Measurements from ENCODE around the gene XXYLT1.
"Not testable (repeated sequence)": the region's sequence is repeated elsewhere in the genome, so short reads cannot be mapped to it uniquely, and the experiment has no call there.

XXYLT1 gene

GRCh38 chr3:195114786-195115599 lies 156.0 kb downstream of the XXYLT1 start:
- no peaks in the 10 kb centered on the region for H3K36me3 ChIP-seq (ENCODE audit: control insufficient read depth in 1 of 2, insufficient read depth in 2 of 2, low read length in 2 of 2)
- no peaks in the 10 kb centered on the region for H3K9me3 ChIP-seq (ENCODE audit: control insufficient read depth in 1 of 2, low read length in 2 of 2)
- no peak overlapping the region for H3K27ac ChIP-seq (ENCODE audit: low read length)
- no peak overlapping the region for H3K4me3 ChIP-seq (ENCODE audit: low read depth in 1 of 2, low read length in 2 of 2)
- no peaks in the 10 kb centered on the region for H3K4me1 ChIP-seq (ENCODE audit: control insufficient read depth in 1 of 2, insufficient read depth in 2 of 2, low read length in 2 of 2)
- H3K27me3 ChIP-seq (ENCODE audit: low read depth, low read length) = no peaks in the 10 kb centered on the region

- H3K36me3 ChIP-seq (ENCODE audit: control insufficient read depth in 1 of 2, insufficient read depth in 2 of 2, low read length in 2 of 2) = no peaks in the 10 kb centered on the region
- no peaks in the 10 kb centered on the region for H3K9me3 ChIP-seq (ENCODE audit: control insufficient read depth in 1 of 2, low read length in 2 of 2)
- no peak overlapping the region for H3K27ac ChIP-seq (ENCODE audit: low read length)
- H3K4me1 ChIP-seq (ENCODE audit: control insufficient read depth in 1 of 2, insufficient read depth in 2 of 2, low read length in 2 of 2) = no peaks in the 10 kb centered on the region
- H3K27me3 ChIP-seq (ENCODE audit: low read depth, low read length) = no peaks in the 10 kb centered on the region
- H3K4me3 ChIP-seq (ENCODE audit: low read depth in 1 of 2, low read length in 2 of 2) = no peak overlapping the region
These were observed 157.2 kb downstream of the XXYLT1 start for GRCh38 chr3:195113536-195114425.

GRCh38 chr3:195113048-195113447 lies 157.9 kb downstream of the XXYLT1 start:
- H3K27ac ChIP-seq (ENCODE audit: low read length) = no peak overlapping the region
- H3K9me3 ChIP-seq (ENCODE audit: control insufficient read depth in 1 of 2, low read length in 2 of 2) = no peaks in the 10 kb centered on the region
- no peaks in the 10 kb centered on the region for H3K36me3 ChIP-seq (ENCODE audit: control insufficient read depth in 1 of 2, insufficient read depth in 2 of 2, low read length in 2 of 2)

GRCh38 chr3:195112361-195112791 lies 158.6 kb downstream of the XXYLT1 start:
- H3K4me3 ChIP-seq (ENCODE audit: low read depth in 1 of 2, low read length in 2 of 2) = no peak overlapping the region
- no peak overlapping the region for H3K27ac ChIP-seq (ENCODE audit: low read length)
- no peaks in the 10 kb centered on the region for H3K36me3 ChIP-seq (ENCODE audit: control insufficient read depth in 1 of 2, insufficient read depth in 2 of 2, low read length in 2 of 2)
- no peaks in the 10 kb centered on the region for H3K4me1 ChIP-seq (ENCODE audit: control insufficient read depth in 1 of 2, insufficient read depth in 2 of 2, low read length in 2 of 2)
- H3K9me3 ChIP-seq (ENCODE audit: control insufficient read depth in 1 of 2, low read length in 2 of 2) = no peaks in the 10 kb centered on the region
- H3K27me3 ChIP-seq (ENCODE audit: low read depth, low read length) = no peaks in the 10 kb centered on the region

More at GRCh38 chr3:195113048-195113447, 157.9 kb downstream of the XXYLT1 start:
- H3K4me3 ChIP-seq (ENCODE audit: low read depth in 1 of 2, low read length in 2 of 2) = no peak overlapping the region
- H3K27me3 ChIP-seq (ENCODE audit: low read depth, low read length) = no peaks in the 10 kb centered on the region
- no peaks in the 10 kb centered on the region for H3K4me1 ChIP-seq (ENCODE audit: control insufficient read depth in 1 of 2, insufficient read depth in 2 of 2, low read length in 2 of 2)

- H3K4me3 ChIP-seq (ENCODE audit: low read depth in 1 of 2, low read length in 2 of 2) = no peak overlapping the region
- H3K4me1 ChIP-seq (ENCODE audit: control insufficient read depth in 1 of 2, insufficient read depth in 2 of 2, low read length in 2 of 2) = peaks cover 0 to under 1% of the 10 kb centered on the region in 2 donors
- no peaks in the 10 kb centered on the region for H3K27me3 ChIP-seq (ENCODE audit: low read depth, low read length)
- H3K36me3 ChIP-seq (ENCODE audit: control insufficient read depth in 1 of 2, insufficient read depth in 2 of 2, low read length in 2 of 2) = no peaks in the 10 kb centered on the region
- no peak overlapping the region for H3K27ac ChIP-seq (ENCODE audit: low read length)
- no peaks in the 10 kb centered on the region for H3K9me3 ChIP-seq (ENCODE audit: control insufficient read depth in 1 of 2, low read length in 2 of 2)
These were observed 159.2 kb downstream of the XXYLT1 start for GRCh38 chr3:195111766-195112165.

GRCh38 chr3:195111319-195111705 lies 159.6 kb downstream of the XXYLT1 start:
- Histone ChIP-seq H3K4me1 (ENCODE audit: control insufficient read depth in 1 of 2, insufficient read depth in 2 of 2, low read length in 2 of 2) (peaks cover 0 to 5% of the 10 kb centered on the region in 2 donors), H3K36me3 (ENCODE audit: control insufficient read depth in 1 of 2, insufficient read depth in 2 of 2, low read length in 2 of 2) (no peaks in the 10 kb centered on the region), H3K9me3 (ENCODE audit: control insufficient read depth in 1 of 2, low read length in 2 of 2) (no peaks in the 10 kb centered on the region), H3K27ac (ENCODE audit: low read length) (no peak overlapping the region), H3K27me3 (ENCODE audit: low read depth, low read length) (no peaks in the 10 kb centered on the region), H3K4me3 (ENCODE audit: low read depth in 1 of 2, low read length in 2 of 2) (no peak overlapping the region)

GRCh38 chr3:195110647-195111318 lies 160.2 kb downstream of the XXYLT1 start:
- no peaks in the 10 kb centered on the region for H3K36me3 ChIP-seq (ENCODE audit: control insufficient read depth in 1 of 2, insufficient read depth in 2 of 2, low read length in 2 of 2)
- H3K4me1 ChIP-seq (ENCODE audit: control insufficient read depth in 1 of 2, insufficient read depth in 2 of 2, low read length in 2 of 2) = peaks cover 0 to 6% of the 10 kb centered on the region in 2 donors
- no peaks in the 10 kb centered on the region for H3K9me3 ChIP-seq (ENCODE audit: control insufficient read depth in 1 of 2, low read length in 2 of 2)
- H3K27ac ChIP-seq (ENCODE audit: low read length) = no peak overlapping the region
- no peak overlapping the region for H3K4me3 ChIP-seq (ENCODE audit: low read depth in 1 of 2, low read length in 2 of 2)
- H3K27me3 ChIP-seq (ENCODE audit: low read depth, low read length) = no peaks in the 10 kb centered on the region

- Histone ChIP-seq H3K27me3 (ENCODE audit: low read depth, low read length) (no peaks in the 10 kb centered on the region), H3K36me3 (ENCODE audit: control insufficient read depth in 1 of 2, insufficient read depth in 2 of 2, low read length in 2 of 2) (no peaks in the 10 kb centered on the region), H3K4me1 (ENCODE audit: control insufficient read depth in 1 of 2, insufficient read depth in 2 of 2, low read length in 2 of 2) (peaks cover 0 to 6% of the 10 kb centered on the region in 2 donors), H3K27ac (ENCODE audit: low read length) (no peak overlapping the region), H3K9me3 (ENCODE audit: control insufficient read depth in 1 of 2, low read length in 2 of 2) (no peaks in the 10 kb centered on the region), H3K4me3 (ENCODE audit: low read depth in 1 of 2, low read length in 2 of 2) (no peak overlapping the region)
These were observed 161.8 kb downstream of the XXYLT1 start for GRCh38 chr3:195109098-195109657.

- H3K27me3 ChIP-seq (ENCODE audit: low read depth, low read length) = no peaks in the 10 kb centered on the region
- H3K9me3 ChIP-seq (ENCODE audit: control insufficient read depth in 1 of 2, low read length in 2 of 2) = no peaks in the 10 kb centered on the region
- H3K27ac ChIP-seq (ENCODE audit: low read length) = no peak overlapping the region
These were observed 163.4 kb downstream of the XXYLT1 start for GRCh38 chr3:195107593-195107992.

GRCh38 chr3:195107031-195107430 lies 163.9 kb downstream of the XXYLT1 start:
- not testable (repeated sequence) for H3K27me3 ChIP-seq (ENCODE audit: low read depth, low read length); H3K4me3 ChIP-seq (ENCODE audit: low read depth in 1 of 2, low read length in 2 of 2); H3K9me3 ChIP-seq (ENCODE audit: control insufficient read depth in 1 of 2, low read length in 2 of 2); H3K27ac ChIP-seq (ENCODE audit: low read length); H3K4me1 ChIP-seq (ENCODE audit: control insufficient read depth in 1 of 2, insufficient read depth in 2 of 2, low read length in 2 of 2); H3K36me3 ChIP-seq (ENCODE audit: control insufficient read depth in 1 of 2, insufficient read depth in 2 of 2, low read length in 2 of 2)

More at GRCh38 chr3:195107593-195107992, 163.4 kb downstream of the XXYLT1 start:
- H3K4me3 ChIP-seq (ENCODE audit: low read depth in 1 of 2, low read length in 2 of 2) = no peak overlapping the region
- H3K4me1 ChIP-seq (ENCODE audit: control insufficient read depth in 1 of 2, insufficient read depth in 2 of 2, low read length in 2 of 2) = peaks cover 0 to 6% of the 10 kb centered on the region in 2 donors
- no peaks in the 10 kb centered on the region for H3K36me3 ChIP-seq (ENCODE audit: control insufficient read depth in 1 of 2, insufficient read depth in 2 of 2, low read length in 2 of 2)

Data from muscle layer of duodenum (tissue), 2 donors.